PC-3 (cell line): ENCODE measurements around the gene TGFB2.

Source experiments
- CTCF ChIP-seq: fragments of 300-600 bp; sonication (generic); conservative IDR thresholded peaks from 2 replicates; pipeline ENCODE4 v1.5.1; 2017; ENCODE audit warnings: antibody characterized with exemption, low read depth, mild to moderate bottlenecking, low read length
- EZH2phosphoT487 ChIP-seq: fragments of 300-600 bp; sonication (generic); IDR thresholded peaks from 2 replicates; pipeline ENCODE4 v1.6.1; 2018; ENCODE audit warnings: mild to moderate bottlenecking, antibody characterized with exemption, low read length, borderline replicate concordance

- TF ChIP-seq CTCF: peak; percentile 33; the same call in 1 of the 2 replicates
- TF ChIP-seq EZH2phosphoT487: no peak
Measured at GRCh38 chr1:218344814-218345672, at the start of gene TGFB2.
